GM19239 (cell line): ENCODE measurements around the gene FLOT1.

ENCODE experiments used
- DNase-seq: peaks from one replicate; pipeline ENCODE4 v3.0.0; 2011; ENCODE audit warnings: low spot score; ENCODE audit not compliant: insufficient read length
- FAIRE-seq: peaks from 2 replicates; lab custom pipeline; 2011; peaks lifted over from hg19 to GRCh38; lab: Jason Lieb, UNC

FLOT1 gene

GRCh38 chr6:30742316-30743098, at the start of gene FLOT1:
Gene FLOT1 (minus strand): TSS chr6:30742687. CDS start chr6:30742189, 498 bp downstream.
- FAIRE-seq (peak; percentile 66), DNase-seq (peak; percentile 84)

GRCh38 chr6:30790724-30791383, 48.4 kb upstream of the FLOT1 start:
- DNase-seq (no peak), FAIRE-seq (no peak)

- DNase-seq (no peak), FAIRE-seq (no peak)
These were observed 47.1 kb upstream of the FLOT1 start for GRCh38 chr6:30789606-30790005.

- DNase-seq, result no peak
- peak; percentile 45 for FAIRE-seq
These were observed 45.5 kb upstream of the FLOT1 start for GRCh38 chr6:30787954-30788353.

GRCh38 chr6:30782425-30783014, 40.0 kb upstream of the FLOT1 start:
- FAIRE-seq (no peak), DNase-seq (no peak)

- FAIRE-seq, result peak; percentile 72
- no peak for DNase-seq
These were observed 39.4 kb upstream of the FLOT1 start for GRCh38 chr6:30781743-30782424.

GRCh38 chr6:30781395-30781742, 38.9 kb upstream of the FLOT1 start:
- FAIRE-seq, result no peak
- DNase-seq, result no peak

GRCh38 chr6:30780642-30780920, 38.1 kb upstream of the FLOT1 start:
- no peak for DNase-seq
- no peak for FAIRE-seq

- FAIRE-seq, result no peak
- no peak for DNase-seq
These were observed 37.6 kb upstream of the FLOT1 start for GRCh38 chr6:30779850-30780641.

- no peak for FAIRE-seq
- no peak for DNase-seq
These were observed 35.6 kb upstream of the FLOT1 start for GRCh38 chr6:30778001-30778635.

GRCh38 chr6:30777155-30777485, 34.6 kb upstream of the FLOT1 start:
- FAIRE-seq (no peak), DNase-seq (no peak)

- FAIRE-seq, result no peak
- DNase-seq, result no peak
These were observed 34.1 kb upstream of the FLOT1 start for GRCh38 chr6:30776390-30777154.

- DNase-seq, result no peak
- FAIRE-seq, result no peak
These were observed 32.6 kb upstream of the FLOT1 start for GRCh38 chr6:30775104-30775503.

- no peak for DNase-seq
- FAIRE-seq, result no peak
These were observed 32.2 kb upstream of the FLOT1 start for GRCh38 chr6:30774701-30775100.

- DNase-seq (no peak), FAIRE-seq (no peak)
These were observed 28.1 kb upstream of the FLOT1 start for GRCh38 chr6:30770592-30770991.

- DNase-seq (no peak), FAIRE-seq (no peak)
These were observed 27.5 kb upstream of the FLOT1 start for GRCh38 chr6:30769853-30770524.

- FAIRE-seq, result no peak
- DNase-seq, result no peak
These were observed 26.8 kb upstream of the FLOT1 start for GRCh38 chr6:30769088-30769852.

GRCh38 chr6:30768634-30769087, 26.2 kb upstream of the FLOT1 start:
- no peak for DNase-seq
- FAIRE-seq, result no peak
